Stimulated activated CD4-positive, alpha-beta T cell treated with anti-CD3 and anti-CD28 coated beads, Interleukin-1b, Interleukin-23, amount 100 ng/mL, for 24 hours (primary cell): ENCODE results near the gene LANCL1.
"Not testable (repeated sequence)": the region's sequence is repeated elsewhere in the genome, so short reads cannot be mapped to it uniquely, and the experiment has no call there.

Source experiments
- DNase-seq, 4 experiments: peaks; one replicate each; pipeline ENCODE4 v3.0.0-alpha.2; 2020; ENCODE audit warnings: low read depth in 4 of 4, low spot score in 1 of 4

LANCL1 gene

DNA sequence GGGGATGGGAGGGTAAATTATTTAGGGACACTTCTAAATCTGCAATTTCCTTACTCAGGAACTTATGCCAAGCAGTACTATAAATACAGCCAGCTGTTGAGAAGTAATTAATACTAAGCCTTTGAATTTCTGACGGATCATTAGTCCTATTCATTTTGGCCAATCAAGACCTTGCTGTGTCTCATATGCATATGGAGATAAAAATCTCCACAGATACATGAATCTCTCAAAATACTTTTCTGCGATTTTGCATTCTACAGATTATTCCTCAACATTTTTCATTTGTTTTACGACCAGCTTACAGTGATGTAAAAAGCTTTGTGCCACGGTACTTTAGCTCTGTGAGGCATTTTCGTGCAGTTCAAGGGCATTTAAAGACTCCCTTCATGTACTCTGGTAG lies 16.7 kb downstream of the LANCL1 start:
- no peak for DNase-seq

DNA sequence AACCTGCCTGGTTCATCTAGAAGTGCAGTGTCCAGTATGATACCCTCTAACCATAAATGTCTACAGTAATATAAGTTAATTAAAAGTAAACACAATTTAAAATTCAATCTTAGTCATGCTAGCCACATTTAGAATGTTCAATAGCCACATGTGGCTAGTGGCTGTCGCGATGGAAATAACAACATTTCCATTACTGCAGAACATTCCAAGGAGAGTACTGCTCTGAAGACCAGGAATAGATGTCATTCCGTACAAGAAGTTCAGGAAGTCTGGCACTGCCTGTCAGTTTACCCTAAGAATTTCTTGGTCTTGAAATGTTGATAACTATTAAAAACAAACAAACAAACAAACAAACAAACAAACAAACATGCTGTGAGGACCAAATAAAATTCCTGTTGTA lies 17.2 kb downstream of the LANCL1 start:
- no peak for DNase-seq

DNA sequence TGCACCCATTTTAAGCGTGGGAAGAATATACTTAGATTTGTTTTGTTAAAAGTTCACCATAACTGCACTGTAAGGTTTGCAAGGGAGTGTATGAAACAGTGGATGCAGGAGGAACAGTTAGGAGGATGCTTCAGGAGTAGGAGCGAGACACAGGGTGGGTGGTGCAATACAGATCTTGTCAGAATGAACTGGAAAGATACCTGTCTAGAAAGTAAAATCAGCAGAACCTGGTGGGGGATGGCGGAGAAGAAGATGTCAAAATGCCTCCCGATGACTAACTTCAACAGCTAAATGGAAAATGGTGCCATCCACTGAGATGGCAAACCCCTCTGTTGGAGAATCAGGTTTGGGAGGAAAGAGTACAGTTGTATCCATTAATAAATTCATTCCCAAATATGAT lies 18.2 kb downstream of the LANCL1 start:
- no peak for DNase-seq

DNA sequence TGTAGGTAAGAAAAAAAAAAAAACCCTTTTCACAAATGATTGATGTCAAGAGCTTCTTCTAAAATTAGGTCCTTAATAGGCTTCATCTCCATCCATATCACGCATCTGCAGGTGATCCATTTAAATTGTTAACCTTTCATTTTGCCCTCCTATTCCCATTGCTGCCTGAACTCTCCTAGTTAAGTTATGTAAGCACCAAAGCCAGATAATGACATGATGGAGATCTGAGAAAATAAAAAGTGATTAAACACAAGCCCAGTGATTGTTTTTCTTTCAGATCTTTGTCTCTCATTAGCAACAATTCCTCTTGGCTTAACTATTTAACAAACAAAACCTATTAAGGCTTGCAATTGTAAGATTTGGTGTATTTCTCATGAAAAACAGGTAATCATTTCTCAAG lies 20.0 kb downstream of the LANCL1 start:
- DNase-seq, result no peak

DNA sequence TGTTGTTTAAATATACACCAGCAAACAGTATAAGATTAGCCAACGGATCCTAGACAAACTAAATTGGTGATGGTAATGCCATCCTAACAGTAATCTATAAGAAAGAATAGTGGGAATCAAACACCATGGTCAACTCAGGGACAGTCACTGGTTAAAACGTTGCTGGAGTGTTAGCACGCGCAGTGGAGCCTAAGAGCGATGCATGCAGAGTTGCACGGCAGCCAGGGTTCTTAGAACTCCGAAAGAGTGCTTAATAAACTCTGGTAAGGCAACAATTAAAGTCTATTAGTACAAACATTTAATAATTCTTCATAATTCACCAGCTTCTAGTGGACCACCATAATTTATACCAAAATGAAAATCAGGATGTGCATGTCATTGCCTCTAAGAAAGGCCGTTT lies 22.2 kb downstream of the LANCL1 start:
- no peak for DNase-seq

DNA sequence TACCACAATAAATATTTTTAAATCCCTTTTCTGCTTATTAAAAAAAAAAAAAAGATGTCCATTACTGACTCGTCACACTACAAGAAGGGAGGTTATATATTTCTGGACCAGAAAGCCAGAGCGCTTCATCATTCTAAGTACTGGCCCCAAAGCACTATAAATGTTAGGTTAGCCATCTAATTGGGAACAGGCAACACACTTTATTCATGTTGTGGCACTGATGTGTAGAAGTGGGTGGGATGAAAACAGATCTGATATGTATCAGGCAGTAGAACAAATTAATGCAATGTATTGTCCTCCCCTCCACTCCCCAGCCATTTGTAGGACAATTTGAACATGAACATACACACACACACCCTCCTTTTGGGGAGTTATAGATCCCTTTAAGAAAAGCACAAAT lies 24.4 kb downstream of the LANCL1 start:
- no peak for DNase-seq

DNA sequence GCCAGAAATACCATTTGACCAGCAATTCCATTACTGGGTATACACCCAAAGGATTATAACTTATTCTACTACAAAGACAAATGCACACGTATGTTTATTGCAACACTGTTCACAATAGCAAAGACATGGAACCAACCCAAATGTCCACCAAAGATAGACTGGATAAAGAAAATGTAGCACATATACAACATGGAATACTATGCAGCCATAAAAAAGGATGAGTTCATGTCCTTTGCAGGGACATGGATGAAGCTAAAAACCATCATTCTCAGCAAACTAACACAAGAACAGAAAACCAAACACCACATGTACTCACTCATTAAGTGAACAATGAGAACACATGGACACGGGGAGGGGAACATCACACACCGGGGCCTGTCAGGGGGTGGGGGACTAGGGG lies 25.6 kb downstream of the LANCL1 start:
- not testable (repeated sequence) for DNase-seq

DNA sequence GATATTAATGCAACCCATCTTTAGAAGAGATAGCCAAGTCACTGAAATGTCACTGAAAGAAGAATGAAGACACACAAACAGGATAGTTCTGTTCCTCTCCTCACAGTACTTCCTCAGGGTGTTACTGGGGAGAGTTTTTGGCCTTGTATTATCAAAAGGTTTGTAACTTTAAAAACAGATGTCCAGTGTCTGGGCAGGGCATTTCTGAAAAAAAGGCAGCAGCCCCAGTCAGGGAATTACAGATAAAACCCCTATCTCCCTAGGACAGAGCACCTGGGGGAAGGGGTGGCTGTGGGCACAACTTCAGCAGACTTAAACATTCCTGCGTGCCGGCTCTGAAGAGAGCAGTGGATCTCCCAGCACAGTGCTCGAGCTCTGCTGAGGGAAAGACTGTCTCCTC lies 30.8 kb downstream of the LANCL1 start:
- DNase-seq, result no peak

DNA sequence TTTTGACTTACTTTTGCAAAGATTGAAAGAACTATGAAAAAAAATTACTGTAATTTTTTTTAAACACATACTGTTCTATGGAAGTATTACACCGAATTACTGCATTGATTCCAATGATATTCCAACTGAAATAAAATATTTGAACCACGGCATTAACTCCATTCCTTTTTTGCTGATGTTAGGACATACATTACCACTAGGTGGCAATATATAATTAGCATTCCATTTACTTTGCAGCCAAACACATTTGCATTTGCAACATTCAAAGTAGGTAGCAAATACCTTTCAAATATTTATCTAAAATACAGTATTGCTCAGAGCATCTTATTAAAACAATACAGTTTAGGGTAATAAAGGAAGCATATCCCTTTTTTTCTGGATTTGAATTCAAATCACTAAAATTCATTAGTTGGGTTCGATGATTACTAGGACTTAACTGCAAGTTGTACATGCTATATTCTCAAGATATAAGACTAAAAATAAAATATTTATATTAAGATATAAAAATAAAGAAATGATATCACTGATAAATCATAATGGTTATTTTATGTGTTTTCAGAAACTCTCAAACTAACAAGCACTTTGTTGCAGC lies 31.3 kb downstream of the LANCL1 start:
- DNase-seq, result no peak

DNA sequence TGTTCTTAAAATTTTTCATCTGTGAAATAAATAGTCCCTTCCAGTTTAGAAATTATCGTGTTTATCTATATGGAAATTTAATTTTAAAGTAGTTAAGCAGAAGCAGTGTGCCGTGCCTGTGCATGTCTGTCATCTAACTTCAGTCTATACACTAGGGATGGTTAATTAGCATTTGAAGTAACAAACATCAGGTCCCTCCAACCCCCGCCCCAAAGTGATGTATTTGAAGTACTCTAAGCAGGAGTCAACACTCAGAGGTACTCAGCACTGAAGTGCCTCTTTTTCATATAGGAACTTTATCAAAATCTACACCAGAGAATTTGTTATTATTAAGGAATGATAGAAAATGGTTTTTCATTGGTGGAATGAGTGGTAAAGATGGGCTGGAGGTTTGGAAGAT lies 33.0 kb downstream of the LANCL1 start:
- no peak for DNase-seq

DNA sequence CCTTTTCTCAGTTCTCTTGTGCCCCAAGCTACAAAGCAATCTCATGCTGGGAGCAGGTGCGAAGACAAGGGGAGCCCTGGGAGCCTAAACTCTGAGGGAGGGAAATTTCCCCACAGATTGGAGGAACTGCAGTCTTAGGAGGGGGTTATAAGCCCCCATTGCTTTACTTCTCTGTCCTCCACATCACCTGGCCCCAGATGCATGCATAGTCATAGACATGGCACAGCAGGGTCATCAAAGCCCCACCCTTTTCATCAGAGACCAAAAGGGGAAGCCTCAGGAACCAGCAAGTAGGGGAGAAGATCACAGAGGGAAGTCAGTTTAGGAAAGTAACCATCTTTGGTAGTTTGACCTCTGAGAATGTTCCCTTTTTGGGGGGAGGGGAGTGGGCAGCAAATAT lies 33.7 kb downstream of the LANCL1 start:
- no peak for DNase-seq

DNA sequence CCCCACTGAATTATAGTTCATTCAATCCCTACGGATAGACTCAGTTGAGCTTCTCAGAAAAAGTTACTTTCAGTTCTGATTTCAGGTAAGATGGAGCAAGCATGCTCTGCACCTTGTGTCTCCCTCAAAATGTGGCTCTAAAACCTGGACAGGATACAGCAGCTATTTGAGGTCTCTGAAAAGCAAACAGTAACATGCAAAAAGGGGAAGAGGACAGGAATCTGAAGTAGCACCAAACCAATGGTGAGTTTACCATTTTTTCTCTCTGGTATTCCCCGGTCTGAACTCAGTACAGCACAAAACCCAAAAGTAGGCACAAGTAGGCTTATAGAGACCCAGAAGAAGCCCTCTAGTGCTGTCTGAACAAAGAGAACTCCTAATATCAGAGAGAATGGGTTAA lies 34.1 kb downstream of the LANCL1 start:
- DNase-seq, result no peak

DNA sequence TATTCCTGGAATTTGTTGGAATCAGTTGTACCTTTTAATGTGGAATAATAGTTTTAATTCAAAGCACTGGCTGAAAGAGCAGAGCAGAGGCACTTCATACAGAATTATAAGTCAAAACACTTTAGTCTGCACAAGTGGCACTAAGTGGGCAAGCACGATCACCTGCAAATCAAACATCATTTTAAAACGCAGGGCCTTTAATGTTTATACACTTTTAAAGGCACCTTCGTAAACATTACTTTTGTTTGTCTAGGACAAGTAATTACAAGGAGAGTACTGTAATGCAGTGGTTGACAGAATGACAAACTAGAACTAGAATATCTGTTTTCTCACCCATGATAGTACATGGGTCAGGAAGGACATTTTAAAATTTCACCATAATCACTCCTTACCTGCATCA lies 36.4 kb downstream of the LANCL1 start:
- DNase-seq, result no peak

DNA sequence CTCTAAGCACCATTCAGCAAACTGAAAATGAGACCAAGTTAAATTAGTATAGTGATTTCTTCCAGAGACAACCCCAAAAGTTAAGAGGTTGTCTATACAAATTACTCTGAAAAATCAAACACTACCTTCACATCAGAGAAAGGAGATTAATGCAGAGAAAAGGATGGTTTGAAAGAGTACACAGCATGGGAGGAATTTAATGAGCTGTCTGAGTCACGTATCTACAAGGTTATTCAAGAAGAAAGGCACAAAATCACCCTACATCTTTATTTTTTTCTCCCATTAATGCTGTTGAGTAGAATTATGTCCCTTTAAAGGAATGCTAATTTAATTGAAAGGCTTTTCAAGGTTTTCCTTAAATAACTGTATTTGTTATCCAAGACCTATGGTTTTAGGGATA lies 41.1 kb downstream of the LANCL1 start:
- no peak for DNase-seq

DNA sequence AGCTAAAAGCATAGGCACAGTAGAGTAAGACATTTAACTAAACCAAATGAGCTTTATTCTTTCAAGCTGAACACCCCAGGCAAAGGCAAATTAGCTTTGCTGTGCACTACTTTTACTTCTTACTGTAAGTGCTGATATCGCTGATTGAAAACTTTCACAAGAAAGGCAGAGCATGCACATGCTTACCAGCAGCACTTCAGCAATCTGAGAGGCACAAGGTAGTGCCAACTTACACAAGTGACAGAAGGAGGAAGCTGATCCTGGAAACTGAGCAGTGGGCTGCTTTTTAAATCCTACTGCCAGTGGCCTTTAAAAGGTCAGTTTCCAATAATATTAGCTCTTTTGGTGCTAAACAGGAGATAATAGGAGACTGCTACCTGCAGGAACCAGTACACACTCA lies 43.9 kb downstream of the LANCL1 start:
- DNase-seq, result no peak

DNA sequence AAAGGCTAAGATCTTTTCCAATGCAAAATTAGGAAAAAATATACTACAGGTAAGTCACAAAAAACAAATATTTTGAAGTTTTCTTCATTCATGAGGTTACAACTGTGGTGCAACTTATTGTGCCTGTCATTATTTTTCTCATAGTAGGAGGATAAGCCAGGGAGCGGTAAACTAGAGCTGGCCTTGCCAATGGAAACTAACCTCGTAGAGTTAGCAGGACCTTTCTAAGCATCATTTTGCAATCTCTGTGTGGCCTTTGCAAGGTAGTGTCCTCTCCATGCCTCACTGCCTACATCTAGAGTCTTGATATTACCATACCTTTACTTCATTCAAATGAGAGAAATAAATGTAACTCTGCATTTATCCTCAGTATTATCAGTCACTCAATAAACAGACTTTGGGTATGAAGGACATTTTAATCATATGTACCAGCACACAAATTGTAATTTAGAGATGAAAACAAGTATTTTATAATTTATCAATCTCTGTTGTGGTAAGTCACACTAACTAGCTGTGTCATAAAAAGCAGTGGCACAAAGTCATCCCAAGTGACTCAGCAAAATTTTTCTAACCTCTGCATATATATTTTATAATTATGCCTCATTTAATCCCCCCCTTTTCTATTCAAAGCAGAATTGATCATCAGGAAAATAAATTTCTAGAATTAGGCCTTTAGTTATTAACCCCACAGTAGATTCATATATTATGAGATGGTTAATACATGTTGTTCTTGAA lies 47.0 kb downstream of the LANCL1 start:
- DNase-seq, result no peak

DNA sequence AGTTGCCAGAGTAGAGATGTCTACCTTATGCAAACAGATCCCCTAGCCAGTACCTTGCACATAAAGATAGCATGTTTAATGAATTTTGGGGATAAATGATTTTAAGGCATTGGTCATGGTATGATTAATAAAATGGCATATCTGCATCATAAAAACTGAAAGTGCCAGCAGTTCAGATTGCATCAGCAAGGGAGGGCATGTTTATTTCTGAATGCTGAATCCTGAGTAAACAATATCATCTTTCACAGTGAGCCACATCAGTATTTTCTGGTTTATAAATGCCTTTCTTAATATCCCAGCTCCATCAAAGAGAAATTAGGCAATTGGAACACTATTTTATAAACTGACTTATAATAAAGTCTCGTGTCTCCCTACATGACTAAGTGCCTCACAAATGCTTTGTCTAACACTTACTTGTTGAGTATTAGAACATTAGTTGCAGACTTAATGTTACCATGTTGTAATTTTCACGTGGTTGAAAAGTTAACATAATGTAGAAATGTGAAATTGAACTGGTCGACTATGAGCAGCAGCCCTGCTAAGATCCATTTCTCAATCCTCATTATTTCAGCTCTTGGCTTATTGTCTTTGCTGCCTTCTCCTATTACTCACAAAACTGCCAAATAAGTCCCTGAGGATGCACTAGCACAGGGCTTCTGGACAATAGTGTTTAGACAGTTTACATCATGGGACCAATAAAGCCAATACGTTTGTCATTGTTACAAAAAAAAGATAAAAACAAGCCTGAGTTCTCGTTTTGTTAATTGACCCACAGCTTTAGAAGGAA lies 48.0 kb downstream of the LANCL1 start:
- DNase-seq, result no peak

DNA sequence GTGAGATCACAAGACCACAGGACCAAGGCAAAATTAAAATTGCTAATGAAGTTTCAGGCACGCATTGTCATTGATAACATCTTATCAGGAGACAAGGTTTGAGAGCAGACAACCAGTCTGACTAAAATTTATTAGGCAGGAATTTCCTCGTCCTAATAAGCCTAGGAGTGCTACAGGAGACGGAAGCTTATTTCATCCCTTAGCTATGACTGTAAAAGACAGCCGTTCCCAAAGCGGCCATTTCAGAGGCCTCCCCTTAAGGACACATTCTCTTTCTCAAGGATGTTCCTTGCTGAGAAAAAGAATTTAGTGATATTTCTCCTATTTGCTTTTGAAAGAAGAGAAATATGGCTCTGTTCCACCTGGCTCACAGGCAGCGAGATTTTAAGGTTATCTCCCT lies 49.2 kb downstream of the LANCL1 start:
- not testable (repeated sequence) for DNase-seq

DNA sequence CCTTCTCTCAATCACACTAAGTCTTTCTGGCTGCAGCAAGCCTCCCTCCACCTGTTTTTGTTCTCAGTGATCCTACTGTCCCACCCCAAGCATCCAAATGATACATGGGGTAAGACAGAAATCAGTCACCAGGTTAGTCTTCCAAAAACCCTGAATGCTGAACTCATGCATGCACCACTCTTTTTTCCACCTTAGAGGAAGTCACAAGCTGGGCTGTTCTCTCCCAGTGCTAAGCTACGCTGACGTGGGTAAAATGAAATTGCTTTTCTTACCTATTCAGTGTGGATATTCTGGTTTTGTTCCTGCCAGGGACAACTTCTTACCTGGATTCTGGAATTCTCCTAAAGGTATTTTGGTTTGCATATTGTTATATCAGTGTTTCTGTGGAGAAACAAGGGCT lies 54.2 kb downstream of the LANCL1 start:
- DNase-seq, result no peak

DNA sequence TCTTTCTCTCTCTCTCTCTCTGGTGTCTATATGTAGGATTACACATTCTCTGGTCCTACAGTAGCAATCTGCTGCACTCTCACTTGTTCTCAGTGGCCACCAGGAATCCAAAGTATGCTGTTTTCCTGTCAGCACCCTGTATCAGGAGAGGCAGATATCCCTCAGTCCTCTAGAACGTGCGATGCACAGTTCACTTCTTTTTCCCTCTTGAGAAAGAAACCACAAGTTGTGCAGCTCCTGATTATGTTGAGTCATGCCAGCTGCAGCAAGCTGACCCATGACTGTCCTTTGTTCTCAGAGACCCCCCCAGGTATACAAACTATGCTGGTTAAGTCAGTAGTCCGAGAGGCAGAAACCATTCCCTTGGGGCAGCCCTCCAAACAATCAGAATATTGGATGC lies 54.6 kb downstream of the LANCL1 start:
- DNase-seq, result no peak

DNA sequence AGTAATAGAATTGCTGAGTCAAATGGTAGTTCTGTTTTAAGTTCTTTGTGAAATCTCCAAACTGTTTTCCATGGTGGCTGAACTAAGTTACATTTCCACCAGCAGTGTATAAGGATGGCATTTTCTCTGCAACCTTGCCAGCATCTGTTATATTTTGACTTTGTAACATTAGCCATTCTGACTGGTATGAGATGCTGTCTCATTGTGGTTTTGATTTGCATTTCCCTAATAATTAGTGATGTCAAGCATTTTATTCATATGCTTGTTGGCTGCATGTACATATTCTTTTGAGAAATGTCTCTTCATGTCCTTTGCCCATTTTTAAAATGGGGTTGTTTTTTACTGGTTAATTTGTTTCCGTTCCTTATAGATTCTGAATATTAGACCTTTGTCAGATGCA lies 63.9 kb downstream of the LANCL1 start:
- no peak for DNase-seq

DNA sequence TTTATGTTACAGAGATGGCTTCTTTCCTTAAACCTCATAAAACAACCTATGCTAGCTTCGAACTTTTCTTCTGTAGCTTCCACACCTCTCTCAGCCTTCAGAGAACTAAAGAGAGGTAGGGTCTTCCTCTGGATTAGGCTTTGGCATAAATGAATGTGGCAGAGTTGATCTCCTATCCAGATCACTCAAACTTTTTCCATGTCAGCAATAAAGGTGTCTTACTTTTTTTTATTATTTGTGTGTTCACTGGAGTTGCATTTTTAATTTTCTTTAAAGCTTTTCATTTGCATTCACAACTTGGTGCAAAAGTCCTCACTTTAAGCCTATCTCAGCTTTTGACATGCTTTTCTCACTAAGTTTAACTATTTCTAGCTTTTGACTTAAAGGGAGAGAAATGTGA lies 66.0 kb downstream of the LANCL1 start:
- DNase-seq, result no peak
